ENCODE data around the gene CAPZA1.

GRCh38 chr1:112688781-112689193 is 69.2 kb downstream of the CAPZA1 start:
- TF ChIP-seq YY1 (tag by site-specific recombination; IDR thresholded peaks at IDR 0.05) = no peak
- TF ChIP-seq CTCF (tag by site-specific recombination; IDR thresholded peaks at IDR 0.05) = no peak
- TF ChIP-seq ZNF138 (tag by site-specific recombination; IDR thresholded peaks at IDR 0.05; ENCODE audit: borderline replicate concordance) = no peak
- no peak for TF ChIP-seq ZBTB49 (tag by site-specific recombination; IDR thresholded peaks at IDR 0.05; ENCODE audit: low read depth)
- no peak for TF ChIP-seq TCF7L2 (IDR thresholded peaks at IDR 0.05; ENCODE audit: borderline replicate concordance, low read depth, low read length)
- TF ChIP-seq ZNF391 (tag by site-specific recombination; IDR thresholded peaks at IDR 0.05; ENCODE audit: borderline replicate concordance, low read depth) = no peak
- TF ChIP-seq ZNF133 (tag by site-specific recombination; IDR thresholded peaks at IDR 0.05) = no peak
- no peak for TF ChIP-seq ZFP3 (tag by site-specific recombination; IDR thresholded peaks at IDR 0.05; ENCODE audit: low read depth)
- no peak for TF ChIP-seq SP3 (tag by site-specific recombination; IDR thresholded peaks at IDR 0.05)
- TF ChIP-seq ZBTB20 (tag by site-specific recombination; IDR thresholded peaks at IDR 0.05) = no peak
- TF ChIP-seq, protein P1, sequence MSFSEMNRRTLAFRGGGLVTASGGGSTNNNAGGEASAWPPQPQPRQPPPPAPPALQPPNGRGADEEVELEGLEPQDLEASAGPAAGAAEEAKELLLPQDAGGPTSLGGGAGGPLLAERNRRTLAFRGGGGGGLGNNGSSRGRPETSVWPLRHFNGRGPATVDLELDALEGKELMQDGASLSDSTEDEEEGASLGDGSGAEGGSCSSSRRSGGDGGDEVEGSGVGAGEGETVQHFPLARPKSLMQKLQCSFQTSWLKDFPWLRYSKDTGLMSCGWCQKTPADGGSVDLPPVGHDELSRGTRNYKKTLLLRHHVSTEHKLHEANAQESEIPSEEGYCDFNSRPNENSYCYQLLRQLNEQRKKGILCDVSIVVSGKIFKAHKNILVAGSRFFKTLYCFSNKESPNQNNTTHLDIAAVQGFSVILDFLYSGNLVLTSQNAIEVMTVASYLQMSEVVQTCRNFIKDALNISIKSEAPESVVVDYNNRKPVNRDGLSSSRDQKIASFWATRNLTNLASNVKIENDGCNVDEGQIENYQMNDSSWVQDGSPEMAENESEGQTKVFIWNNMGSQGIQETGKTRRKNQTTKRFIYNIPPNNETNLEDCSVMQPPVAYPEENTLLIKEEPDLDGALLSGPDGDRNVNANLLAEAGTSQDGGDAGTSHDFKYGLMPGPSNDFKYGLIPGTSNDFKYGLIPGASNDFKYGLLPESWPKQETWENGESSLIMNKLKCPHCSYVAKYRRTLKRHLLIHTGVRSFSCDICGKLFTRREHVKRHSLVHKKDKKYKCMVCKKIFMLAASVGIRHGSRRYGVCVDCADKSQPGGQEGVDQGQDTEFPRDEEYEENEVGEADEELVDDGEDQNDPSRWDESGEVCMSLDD (tag by site-specific recombination; IDR thresholded peaks at IDR 0.05) = no peak

Data from HEK293 (cell line).